ENCODE measurements around the gene SMPD2.

SMPD2 gene

GRCh38 chr6:109474995-109475394, 34.5 kb downstream of the SMPD2 start:
- in situ Hi-C loops (cut with MboI; ENCODE audit: low pct_unique_long_range_greater_than_20kb, low sequenced_read_pairs, unreplicated experiment) = no loop called here
- no peak for TF ChIP-seq CTCF (IDR thresholded peaks at IDR 0.05; ENCODE audit: extremely low read depth, insufficient read depth, missing control alignments)

GRCh38 chr6:109475625-109476024, 35.1 kb downstream of the SMPD2 start:
- TF ChIP-seq CTCF (IDR thresholded peaks at IDR 0.05; ENCODE audit: extremely low read depth, insufficient read depth, missing control alignments) = no peak
- no peak for DNase-seq (ENCODE audit: low spot score)
- in situ Hi-C loops (cut with MboI; ENCODE audit: low pct_unique_long_range_greater_than_20kb, low sequenced_read_pairs, unreplicated experiment) = no loop called here

More at GRCh38 chr6:109474995-109475394, 34.5 kb downstream of the SMPD2 start:
- no peak for DNase-seq (ENCODE audit: low spot score)

GRCh38 chr6:109477184-109477583, 36.7 kb downstream of the SMPD2 start:
- in situ Hi-C loops (cut with MboI; ENCODE audit: low pct_unique_long_range_greater_than_20kb, low sequenced_read_pairs, unreplicated experiment) = no loop called here
- DNase-seq (ENCODE audit: low spot score) = no peak
- TF ChIP-seq CTCF (IDR thresholded peaks at IDR 0.05; ENCODE audit: extremely low read depth, insufficient read depth, missing control alignments) = no peak

GRCh38 chr6:109477725-109478124, 37.2 kb downstream of the SMPD2 start:
- in situ Hi-C loops (cut with MboI; ENCODE audit: low pct_unique_long_range_greater_than_20kb, low sequenced_read_pairs, unreplicated experiment) = no loop called here
- no peak for TF ChIP-seq CTCF (IDR thresholded peaks at IDR 0.05; ENCODE audit: extremely low read depth, insufficient read depth, missing control alignments)
- no peak for DNase-seq (ENCODE audit: low spot score)

- DNase-seq (ENCODE audit: low spot score) = no peak
- in situ Hi-C loops (cut with MboI; ENCODE audit: low pct_unique_long_range_greater_than_20kb, low sequenced_read_pairs, unreplicated experiment) = no loop called here
- no peak for TF ChIP-seq CTCF (IDR thresholded peaks at IDR 0.05; ENCODE audit: extremely low read depth, insufficient read depth, missing control alignments)
Observed at GRCh38 chr6:109478222-109478805, 37.8 kb downstream of the SMPD2 start.

GRCh38 chr6:109478841-109479624, 38.5 kb downstream of the SMPD2 start:
- no peak for TF ChIP-seq CTCF (IDR thresholded peaks at IDR 0.05; ENCODE audit: extremely low read depth, insufficient read depth, missing control alignments)
- in situ Hi-C loops (cut with MboI; ENCODE audit: low pct_unique_long_range_greater_than_20kb, low sequenced_read_pairs, unreplicated experiment) = no loop called here

More at GRCh38 chr6:109478841-109479624, 38.5 kb downstream of the SMPD2 start:
- DNase-seq (ENCODE audit: low spot score) = no peak
